ENCODE measurements around the gene EOMES. TPM values are rescaled to one million over a fixed set of nuclear protein-coding genes. Genes with fewer than 3 reads are reported as not detected.

The EOMES gene
- total and polyA plus RNA-seq, 2 of the 4 experiments (the other 2 are of a cell fraction), result not detected

- DNase-seq, result no peak
- in situ Hi-C loops (cut with MboI; ENCODE audit: low sequenced_read_pairs), result no loop called here
Measured at GRCh38 chr3:27718459-27718858, 3.7 kb downstream of the EOMES start.

More at GRCh38 chr3:27718459-27718858, 3.7 kb downstream of the EOMES start:
- no peak overlapping the region for H2BK120ac ChIP-seq (ENCODE audit: low read depth, low read length)
- H2BK15ac ChIP-seq (ENCODE audit: low read depth, low read length), result no peak overlapping the region
- no peak overlapping the region for H4K8ac ChIP-seq (ENCODE audit: low read depth in 2 of 2, low read length in 2 of 2)
- TF ChIP-seq FOS (IDR thresholded peaks at IDR 0.05; ENCODE audit: low read depth, low read length) (no peak), BHLHE40 (IDR thresholded peaks at IDR 0.05; ENCODE audit: low read depth, low read length) (no peak), POLR2A (IDR thresholded peaks at IDR 0.05; ENCODE audit: low read depth, low read length) (no peak), NFE2L2 (IDR thresholded peaks at IDR 0.05; ENCODE audit: low read depth, low read length) (no peak), RFX5 (IDR thresholded peaks at IDR 0.05; ENCODE audit: low read depth, low read length) (no peak), MXI1 (IDR thresholded peaks at IDR 0.05; ENCODE audit: borderline replicate concordance, low read depth, low read length) (no peak), ELK1 (IDR thresholded peaks at IDR 0.05; ENCODE audit: borderline replicate concordance, low read depth, low read length) (no peak), CHD1 (IDR thresholded peaks at IDR 0.05; ENCODE audit: low read depth, low read length) (no peak), USF2 (IDR thresholded peaks at IDR 0.05; ENCODE audit: low read depth, low read length) (no peak), MAZ (IDR thresholded peaks at IDR 0.05; ENCODE audit: borderline replicate concordance, low read depth, low read length) (no peak), MAFK (IDR thresholded peaks at IDR 0.05; ENCODE audit: low read depth, low read length) (no peak), CTCF (conservative IDR thresholded peaks at IDR 0.05; ENCODE audit: low read depth, low read length) (no peak), CEBPB (IDR thresholded peaks at IDR 0.05; ENCODE audit: low read depth, low read length) (no peak), RCOR1 (IDR thresholded peaks at IDR 0.05; ENCODE audit: insufficient replicate concordance, low read length) (no peak), RAD21 (IDR thresholded peaks at IDR 0.05; ENCODE audit: low read length) (no peak), SMC3 (IDR thresholded peaks at IDR 0.05; ENCODE audit: low read depth, low read length) (no peak)
- POLR2A ChIA-PET (ENCODE audit: unreplicated experiment), result no interaction called here
- ATAC-seq (ENCODE audit: low read depth), result no peak
- H3K4me3 ChIP-seq (ENCODE audit: insufficient read depth, low read depth, low read length), result no peak overlapping the region
- H3K4me2 ChIP-seq (ENCODE audit: low read depth, low read length), result no peak overlapping the region
- CTCF ChIA-PET, result interaction anchor here (0.7 kb wide), 1 partner anchor 17 kb away, joined by 7 read pairs; no protein-coding TSS in a partner anchor
- H3K18ac ChIP-seq (ENCODE audit: low read depth, low read length), result no peak overlapping the region
- no peak overlapping the region for H2BK20ac ChIP-seq (ENCODE audit: low read depth, low read length)
- H3K14ac ChIP-seq (replicated peaks; ENCODE audit: low read depth, low read length), result no peak overlapping the region
- no peaks in the 10 kb centered on the region for H3K36me3 ChIP-seq (ENCODE audit: control insufficient read depth, insufficient read depth, low read length)
- no peak overlapping the region for H2BK5ac ChIP-seq (ENCODE audit: low read depth, low read length, poor library complexity, severe bottlenecking)
- H3K9ac ChIP-seq (ENCODE audit: low read depth, low read length), result no peak overlapping the region
- peaks cover 90% of the 10 kb centered on the region for H3K27me3 ChIP-seq (ENCODE audit: control insufficient read depth, insufficient read depth, low read length)
- no peak overlapping the region for H4K91ac ChIP-seq (ENCODE audit: insufficient read depth, low read depth, low read length)
- H3K9me1 ChIP-seq (ENCODE audit: insufficient read depth, low read length), result no peaks in the 10 kb centered on the region
- no peaks in the 10 kb centered on the region for H3K79me1 ChIP-seq (ENCODE audit: low read depth in 1 of 2, low read length in 2 of 2)
- intact Hi-C loops (cut with micrococcal nuclease) (no loop called here), dilution Hi-C loops (cut with HindIII; ENCODE audit: low sequenced_read_pairs, unreplicated experiment) (no loop called here)
- no peak overlapping the region for H4K5ac ChIP-seq (ENCODE audit: low read depth, low read length)
- BruUV-seq (replicated peaks), result no TSS peak
- H4K20me1 ChIP-seq (ENCODE audit: insufficient read depth, low read length), result no peaks in the 10 kb centered on the region
- H2AK5ac ChIP-seq (ENCODE audit: low read depth, low read length), result no peak overlapping the region
- H3K9me3 ChIP-seq (ENCODE audit: control insufficient read depth, insufficient read depth, low read length), result no peaks in the 10 kb centered on the region; the same call in 1 of the 2 replicates
- no peak overlapping the region for H2AK9ac ChIP-seq (replicated peaks; ENCODE audit: low read depth, low read length, poor library complexity)
- H3K27ac ChIP-seq (ENCODE audit: insufficient read depth, low read length), result no peak overlapping the region
- no peak overlapping the region for H3K4ac ChIP-seq (ENCODE audit: low read depth, low read length)
- H3K23ac ChIP-seq (ENCODE audit: low read depth, low read length), result no peak overlapping the region
- WGBS, 2 experiments (ENCODE audit: extremely low coverage in 2 of 2, insufficient read length in 1 of 2), result no CpG with 5 or more reads among the region's 5 CpGs
- H3K56ac ChIP-seq (ENCODE audit: extremely low read depth, insufficient read depth, low read length), result no peak overlapping the region
- peaks cover 8% of the 10 kb centered on the region; the same call in 1 of the 2 replicates for H3K4me1 ChIP-seq (ENCODE audit: control insufficient read depth, insufficient read depth, low read length)
- H2AFZ ChIP-seq (replicated peaks; ENCODE audit: low read length, poor library complexity), result no peak overlapping the region
